GM18505 (cell line): ENCODE data around the gene CYYR1.

Source experiments
- ATAC-seq: cut with Tn5 transposase; IDR thresholded peaks from one replicate; pipeline ENCODE4 v1.9.1; 2021; ENCODE audit not compliant: unreplicated experiment
- POLR2A ChIP-seq: IDR thresholded peaks from 4 replicates; pipeline ENCODE4 v1.6.1; 2011; ENCODE audit warnings: borderline replicate concordance; ENCODE audit not compliant: insufficient read depth, insufficient read length; ENCODE audit errors: extremely low read depth

The CYYR1 gene

DNA sequence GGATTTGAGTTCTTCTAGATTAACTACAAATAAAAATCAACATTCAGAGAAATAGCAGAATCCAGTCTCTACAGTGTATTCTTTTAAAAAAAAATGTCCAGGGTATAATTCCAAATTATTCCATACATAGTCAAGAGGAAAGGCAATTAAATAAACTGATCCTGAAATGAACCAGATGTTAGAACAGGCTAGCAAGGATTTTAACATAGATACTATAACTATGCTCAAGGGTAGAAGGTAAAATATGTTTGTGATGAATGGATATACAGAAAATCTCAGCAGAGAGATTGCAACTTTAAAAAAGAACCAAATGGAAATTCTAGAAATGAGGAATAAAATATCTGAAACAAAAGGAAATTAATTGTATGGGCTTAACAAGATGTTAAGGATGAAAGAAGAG, 32.4 kb downstream of the CYYR1 start:
- ATAC-seq, result no peak
- TF ChIP-seq POLR2A, result no peak

DNA sequence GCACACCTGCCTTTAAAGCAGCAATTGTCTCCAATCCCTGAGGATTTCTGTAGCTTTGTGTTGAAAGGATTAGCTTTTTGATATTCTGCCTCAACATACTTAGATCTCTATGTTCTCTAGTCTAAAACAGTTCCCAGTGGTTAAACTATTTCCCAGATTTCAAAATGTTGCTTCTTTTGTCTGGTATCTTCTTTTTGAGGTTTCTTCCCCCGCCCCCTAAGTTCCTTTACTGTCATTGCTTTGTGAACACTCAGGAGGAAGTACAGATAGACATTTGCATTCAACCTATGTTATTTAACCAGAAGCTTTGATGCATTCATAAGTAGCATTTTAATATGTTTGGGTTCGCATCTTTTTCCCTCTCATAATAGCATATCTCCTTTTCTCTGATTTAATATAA, 33.5 kb downstream of the CYYR1 start:
- no peak for TF ChIP-seq POLR2A
- ATAC-seq, result no peak

DNA sequence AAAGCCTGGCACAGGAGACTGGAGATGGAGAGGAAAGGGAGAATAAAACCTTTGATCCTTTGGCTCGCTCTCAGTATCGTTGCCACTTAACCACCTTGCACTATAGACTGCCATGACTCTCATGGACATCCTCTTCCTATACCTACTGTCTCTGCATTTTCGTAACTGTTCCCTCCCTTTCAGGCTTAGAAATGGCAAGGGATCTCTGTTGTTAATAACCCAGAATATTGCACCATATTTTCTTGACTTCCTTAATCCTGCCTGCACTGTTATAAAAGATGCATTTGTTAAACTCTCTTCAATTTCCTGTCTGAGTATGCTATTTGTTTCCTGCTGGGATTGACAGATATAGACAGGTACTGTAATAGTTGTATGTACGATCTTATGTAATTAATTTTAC, 38.6 kb downstream of the CYYR1 start:
- no peak for ATAC-seq
- TF ChIP-seq POLR2A, result no peak

DNA sequence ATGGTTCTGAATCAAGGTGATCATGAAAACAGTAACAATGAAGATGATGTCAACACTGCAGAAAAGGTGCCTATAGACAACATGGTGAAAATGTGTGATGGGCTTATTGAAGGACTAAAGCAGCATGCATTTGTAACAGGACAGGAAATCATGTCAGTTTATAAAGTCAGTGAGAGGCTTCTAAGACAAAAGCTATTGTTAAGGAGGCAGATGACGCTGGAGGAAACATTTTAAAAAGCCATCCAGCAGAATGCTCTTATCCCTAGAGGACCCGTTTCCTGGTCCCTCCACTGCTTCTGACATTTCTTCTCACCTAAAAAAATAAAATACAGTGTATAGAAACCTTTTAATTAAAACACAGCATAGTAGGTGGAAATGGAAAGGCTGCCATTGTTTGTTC, 40.9 kb downstream of the CYYR1 start:
- ATAC-seq, result no peak
- no peak for TF ChIP-seq POLR2A

DNA sequence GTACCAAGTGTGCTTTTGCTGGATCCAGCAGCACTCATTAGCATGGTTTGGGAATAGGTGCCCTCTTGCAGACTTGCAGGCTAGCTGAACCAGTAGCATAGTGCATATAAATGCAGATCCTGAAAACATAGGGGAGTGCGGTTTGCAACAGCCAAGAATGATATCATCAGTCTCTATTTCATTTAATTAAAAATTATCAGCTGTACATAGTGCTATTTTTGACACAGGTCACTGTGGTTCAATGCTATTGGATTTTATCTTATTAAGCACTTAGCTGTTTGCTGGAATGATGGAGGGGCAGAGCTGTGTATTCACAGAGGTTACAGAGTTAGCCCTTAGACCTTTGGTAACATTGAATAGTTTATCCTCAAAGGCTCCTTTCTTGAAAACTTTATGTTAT, 43.6 kb downstream of the CYYR1 start:
- TF ChIP-seq POLR2A, result no peak
- ATAC-seq, result no peak

DNA sequence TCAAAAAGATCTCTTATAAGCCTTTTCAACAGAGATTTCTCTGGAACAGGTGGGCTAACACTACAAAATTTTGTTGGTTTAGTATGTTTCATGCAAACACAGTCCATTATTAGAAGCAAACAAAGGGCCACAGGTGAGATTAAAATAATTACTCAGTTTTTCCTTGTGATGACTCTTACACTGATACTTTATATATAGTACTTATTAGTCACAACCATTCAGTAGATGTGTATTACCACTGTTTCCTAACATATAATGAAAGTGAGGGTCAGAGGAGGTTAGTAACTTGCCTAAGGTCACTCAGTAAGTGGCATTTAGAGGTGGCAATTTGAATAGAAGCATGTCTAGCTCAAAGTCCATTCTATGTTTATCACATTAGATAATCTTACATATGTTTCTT, 44.2 kb downstream of the CYYR1 start:
- no peak for TF ChIP-seq POLR2A
- no peak for ATAC-seq

DNA sequence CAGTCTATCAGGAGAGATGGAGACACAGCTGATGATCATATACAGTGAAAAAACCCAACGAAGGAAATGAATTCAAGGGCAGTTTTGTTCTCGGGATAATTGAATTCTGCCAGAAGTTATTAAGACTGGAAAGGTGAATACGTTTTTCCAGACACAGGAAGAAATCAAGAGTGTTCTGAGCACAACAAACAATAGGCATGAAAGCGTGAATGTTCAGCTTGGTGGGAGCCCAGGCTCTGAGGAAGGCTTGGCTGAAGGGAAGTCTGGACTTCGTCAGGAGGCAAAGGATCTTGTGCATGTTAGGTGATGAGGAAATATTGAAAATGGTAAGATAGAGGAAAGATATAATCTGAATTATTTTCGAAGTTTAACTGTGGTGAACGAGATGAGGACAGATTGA, 50.4 kb downstream of the CYYR1 start:
- TF ChIP-seq POLR2A, result no peak
- no peak for ATAC-seq

DNA sequence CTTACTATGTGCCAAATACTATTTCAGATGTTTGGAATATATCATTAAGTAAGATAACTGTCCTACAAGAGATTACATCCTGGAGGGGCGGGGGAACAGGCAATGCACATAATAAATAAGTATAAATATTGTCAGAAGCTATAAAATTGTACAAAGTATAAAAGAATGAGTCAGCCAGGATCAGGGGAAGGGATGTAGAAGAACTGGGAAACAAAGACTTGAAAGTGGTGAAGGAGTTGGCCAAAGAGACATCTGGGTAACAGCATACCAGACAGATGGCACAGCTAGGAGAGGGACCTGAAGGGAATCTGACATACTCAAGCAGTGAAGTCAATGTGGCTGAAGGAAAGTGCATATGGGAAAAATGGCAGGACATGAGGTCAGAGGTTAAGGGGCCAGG, 53.9 kb downstream of the CYYR1 start:
- no peak for TF ChIP-seq POLR2A
- no peak for ATAC-seq

DNA sequence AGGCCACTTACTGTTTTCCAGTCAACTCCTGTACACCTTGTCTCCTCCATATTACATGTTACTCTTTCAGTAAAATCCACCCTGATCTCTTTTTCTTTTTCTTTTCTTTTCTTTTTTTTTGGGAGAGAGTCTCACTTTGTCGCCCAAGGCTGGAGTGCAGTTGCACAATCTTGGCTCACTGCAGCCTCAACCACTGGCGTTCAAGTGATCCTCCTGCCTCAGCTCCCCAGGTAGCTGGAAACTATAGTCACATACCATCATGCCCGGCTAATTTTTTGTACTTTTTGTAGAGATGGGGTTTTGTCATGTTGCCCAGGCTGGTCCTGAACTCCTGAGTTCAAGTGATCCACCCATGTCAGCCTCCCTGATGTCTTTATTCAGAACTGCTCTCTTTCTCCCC, 57.8 kb downstream of the CYYR1 start:
- TF ChIP-seq POLR2A, result no peak

DNA sequence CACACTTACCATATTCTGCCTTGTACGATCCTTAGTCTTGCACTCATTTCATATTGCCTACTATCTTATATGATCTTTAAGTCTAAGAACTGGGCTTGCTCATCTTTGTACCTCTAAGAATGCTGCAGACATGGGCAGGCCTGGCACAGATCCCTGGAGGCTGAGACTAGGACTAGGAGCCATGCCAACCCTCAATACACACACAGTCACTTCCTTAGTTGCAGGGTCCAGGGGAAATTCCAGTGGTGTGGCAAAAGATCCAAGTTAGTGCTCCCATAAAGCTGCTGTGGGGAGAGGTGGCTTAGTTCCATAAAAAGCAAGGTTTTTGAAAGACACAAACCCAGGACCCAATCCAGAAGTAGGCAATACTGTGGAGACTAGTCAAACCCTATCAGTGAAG, 59.9 kb downstream of the CYYR1 start:
- no peak for TF ChIP-seq POLR2A
- no peak for ATAC-seq

More for the DNA sequence above, 57.8 kb downstream of the CYYR1 start:
- ATAC-seq, result no peak

DNA sequence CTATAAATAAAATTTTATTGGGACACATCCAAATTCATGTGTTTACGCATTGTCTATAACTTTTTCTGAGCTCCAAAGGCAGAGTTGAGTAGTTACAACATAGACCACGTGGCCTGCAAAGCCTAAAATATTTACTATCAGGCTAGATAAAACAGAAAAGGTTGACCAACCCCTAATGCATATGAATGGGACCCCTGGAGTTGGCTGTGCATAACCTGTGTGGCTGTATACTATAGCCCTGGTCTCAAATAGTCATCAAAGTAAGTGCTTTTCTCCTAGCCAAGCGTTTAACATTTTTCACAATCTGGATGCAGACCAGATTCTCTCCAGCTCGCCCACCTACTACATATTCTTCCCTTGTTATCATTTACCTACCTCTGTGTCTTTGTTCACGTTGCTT, 60.4 kb downstream of the CYYR1 start:
- ATAC-seq, result no peak
- no peak for TF ChIP-seq POLR2A

DNA sequence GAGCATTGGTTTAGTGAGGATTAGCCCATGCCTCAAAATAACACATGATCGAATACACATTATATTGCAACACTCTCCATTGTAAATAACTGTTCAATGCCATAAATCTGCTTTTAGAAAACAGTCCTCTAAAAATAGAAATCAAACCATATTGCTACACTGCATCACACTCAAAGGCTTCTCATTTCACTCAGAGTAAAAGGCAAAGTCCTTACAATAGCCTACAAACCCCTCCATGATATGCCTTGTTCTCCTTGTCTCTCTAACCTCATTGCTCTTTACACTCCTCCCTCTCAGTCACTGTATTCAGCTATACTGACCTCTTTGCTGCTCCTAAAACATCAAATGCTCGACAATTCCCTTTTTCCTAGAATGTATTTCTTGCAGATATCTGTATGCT, 64.2 kb downstream of the CYYR1 start:
- no peak for TF ChIP-seq POLR2A
- ATAC-seq, result no peak

DNA sequence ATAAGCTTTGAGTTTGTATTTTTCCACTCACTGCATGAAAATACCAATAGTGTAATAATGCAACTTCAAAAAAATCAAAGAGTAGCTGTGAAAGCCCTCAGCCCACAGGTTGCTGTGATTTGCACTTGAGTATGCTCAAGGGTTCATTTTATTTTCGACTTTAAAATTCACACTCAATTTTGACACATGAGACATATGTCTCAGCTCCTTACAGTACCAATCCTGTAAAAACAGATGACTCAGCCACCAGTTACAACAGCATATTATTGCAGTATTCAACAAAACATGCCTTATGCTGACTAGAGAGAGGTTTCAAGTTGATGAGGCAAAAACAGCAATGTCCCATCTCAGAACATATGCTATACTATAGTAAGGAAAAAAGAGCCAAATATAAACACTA, 66.1 kb downstream of the CYYR1 start:
- no peak for ATAC-seq
- no peak for TF ChIP-seq POLR2A

DNA sequence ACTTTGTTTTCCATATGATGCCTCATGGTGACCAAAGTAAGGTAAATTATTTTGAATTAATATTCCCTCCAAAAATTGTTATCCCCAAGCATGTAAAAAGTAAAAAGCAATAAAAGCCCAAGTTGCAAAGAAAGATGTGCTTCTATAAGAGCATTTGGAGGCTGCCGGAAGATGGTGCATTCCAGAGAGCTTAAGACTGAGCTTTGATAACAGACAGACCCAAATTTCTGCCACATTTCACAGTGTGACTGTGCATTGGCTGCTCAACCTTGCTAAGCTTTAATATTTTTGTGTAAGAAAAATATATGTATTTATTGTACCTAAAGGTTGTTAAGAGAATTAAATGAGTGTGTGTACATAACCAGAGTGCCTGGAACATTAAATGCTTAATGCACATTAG, 67.9 kb downstream of the CYYR1 start:
- TF ChIP-seq POLR2A, result no peak
- no peak for ATAC-seq

DNA sequence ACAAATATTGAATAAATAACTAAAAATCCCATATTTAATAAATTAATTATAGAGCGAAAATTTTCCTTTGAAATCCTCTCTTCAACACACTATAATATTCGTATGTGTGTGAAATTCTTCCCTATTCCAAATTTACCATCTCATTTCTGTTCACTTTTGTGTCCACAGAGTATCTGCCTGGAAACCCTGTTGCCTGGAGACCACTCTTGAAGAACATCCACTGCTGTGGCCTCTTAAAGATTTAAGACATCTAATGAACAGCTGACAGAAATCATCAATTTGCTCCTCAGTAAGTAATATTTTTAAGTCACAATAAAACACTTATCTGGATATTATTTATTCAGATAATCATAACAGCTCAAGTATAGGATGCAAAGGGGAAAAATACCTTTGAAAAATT, 69.7 kb downstream of the CYYR1 start:
- ATAC-seq, result no peak
- TF ChIP-seq POLR2A, result no peak
